ENCODE data around the gene ULK3. TPM values are rescaled to one million over a fixed set of nuclear protein-coding genes. Genes with fewer than 3 reads are reported as not detected.

ULK3 gene
- polyA plus RNA-seq, 1 experiment: 14.2 TPM

DNA sequence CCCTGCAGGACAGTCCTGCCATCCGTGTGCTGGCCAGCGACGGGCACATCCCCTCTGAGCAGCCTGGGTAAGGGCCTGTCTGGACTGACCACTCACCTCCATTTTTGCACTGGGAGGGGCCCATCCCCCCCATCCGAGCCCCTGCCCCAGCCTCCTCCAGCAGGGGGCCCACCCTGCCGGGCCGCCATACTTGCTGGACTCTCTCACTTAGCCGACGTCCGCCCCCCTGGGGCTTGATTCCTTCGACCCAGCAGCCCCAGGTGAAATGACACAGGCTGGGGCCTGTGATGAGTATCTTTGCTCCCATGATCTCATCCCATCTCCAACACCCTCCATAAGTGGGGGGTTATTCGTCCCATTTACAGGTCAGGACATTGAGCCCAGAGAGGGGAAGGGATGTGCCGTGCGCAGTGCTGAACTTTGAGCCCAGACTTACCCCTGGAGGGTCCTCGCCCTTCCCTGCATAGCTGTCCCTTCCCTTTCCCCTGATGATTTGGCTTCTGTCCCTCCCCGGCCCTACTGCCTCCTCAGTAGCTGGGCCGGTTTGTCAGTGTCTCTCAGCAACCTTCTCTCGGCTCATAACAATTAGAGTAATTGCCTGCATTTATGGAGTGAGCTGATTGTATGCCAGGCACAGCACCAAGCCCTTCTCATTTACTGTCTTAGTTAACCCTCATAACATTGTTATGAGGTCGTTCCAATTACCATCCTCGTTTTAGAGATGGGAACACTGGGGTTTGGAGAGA is 26.2 kb downstream of the ULK3 start:
- POLR2A ChIA-PET: no interaction called here
- no peak for DNase-seq (ENCODE audit: low read depth, low spot score)

DNA sequence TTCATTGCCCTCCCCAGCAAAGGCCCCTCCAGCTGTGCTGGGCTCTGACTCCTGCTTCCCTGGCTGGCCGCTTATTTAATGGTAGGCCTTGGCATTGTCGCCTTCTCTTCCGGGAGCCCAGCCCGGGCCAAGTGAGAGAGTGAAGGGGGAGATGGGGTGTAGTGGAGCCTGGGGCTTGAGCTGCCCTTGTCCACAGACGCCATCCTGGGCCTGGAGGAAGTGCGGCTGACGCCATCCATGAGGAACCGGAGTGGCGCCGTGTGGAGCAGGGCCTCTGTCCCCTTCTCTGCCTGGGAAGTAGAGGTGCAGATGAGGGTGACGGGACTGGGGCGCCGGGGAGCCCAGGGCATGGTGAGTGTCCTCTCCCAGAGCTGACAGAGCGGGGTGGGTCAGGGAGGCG is 27.0 kb downstream of the ULK3 start:
- H3K27ac ChIP-seq (ENCODE audit: low read depth, low read length): peak overlapping the region; percentile 11
- DNase-seq (ENCODE audit: low read depth, low spot score): no peak
- CTCF ChIA-PET: interaction anchor here (1.0 kb wide), 1 partner anchor 16 kb away, joined by 5 read pairs; no protein-coding TSS in a partner anchor
- TF ChIP-seq CTCF (IDR thresholded peaks at IDR 0.05; ENCODE audit: low read depth, low read length): no peak
- no peaks in the 10 kb centered on the region; the same call in 1 of the 2 replicates for H3K9me3 ChIP-seq (ENCODE audit: control insufficient read depth, insufficient read depth, low read length)
- POLR2A ChIA-PET: no interaction called here
- H3K4me3 ChIP-seq (ENCODE audit: low read depth, low read length): no peak overlapping the region
- H3K27me3 ChIP-seq (ENCODE audit: control insufficient read depth, insufficient read depth, low read length): no peaks in the 10 kb centered on the region

More for the DNA sequence above, 26.2 kb downstream of the ULK3 start:
- Histone ChIP-seq H3K27ac (ENCODE audit: low read depth, low read length) (no peak overlapping the region), H3K4me3 (ENCODE audit: low read depth, low read length) (no peak overlapping the region), H3K9me3 (ENCODE audit: control insufficient read depth, insufficient read depth, low read length) (no peaks in the 10 kb centered on the region; the same call in 1 of the 2 replicates), H3K27me3 (ENCODE audit: control insufficient read depth, insufficient read depth, low read length) (no peaks in the 10 kb centered on the region)
- no peak for TF ChIP-seq CTCF (IDR thresholded peaks at IDR 0.05; ENCODE audit: low read depth, low read length)
- CTCF ChIA-PET: no interaction called here

- ChIA-PET POLR2A (no interaction called here), CTCF (interaction anchor here (1.0 to 1.5 kb wide), 2 partner anchors 15 to 16 kb away, joined by 3 to 5 read pairs; no protein-coding TSS in a partner anchor)
- H3K27ac ChIP-seq (ENCODE audit: low read depth, low read length): peak overlapping the region; percentile 11
Measured at GRCh38 chr15:74815121-74815934, 27.6 kb downstream of the ULK3 start.

GRCh38 chr15:74812533-74812932 is 30.4 kb downstream of the ULK3 start, which contains the start of gene LMAN1L:
TSS of gene LMAN1L (plus strand) at chr15:74812835. CDS start at chr15:74812855, 20 bp downstream.
- Histone ChIP-seq H3K4me3 (ENCODE audit: low read depth, low read length) (no peak within 1 kb of the TSS), H3K27me3 (ENCODE audit: control insufficient read depth, insufficient read depth, low read length) (no peaks in the 10 kb centered on the region), H3K27ac (ENCODE audit: low read depth, low read length) (no peak within 1 kb of the TSS), H3K9me3 (ENCODE audit: control insufficient read depth, insufficient read depth, low read length) (no peaks in the 10 kb centered on the region)
- TF ChIP-seq CTCF (IDR thresholded peaks at IDR 0.05; ENCODE audit: low read depth, low read length): no peak
- no peak for DNase-seq (ENCODE audit: low read depth, low spot score)
- POLR2A ChIA-PET: no interaction called here
- CTCF ChIA-PET: no interaction called here

More at GRCh38 chr15:74815121-74815934, 27.6 kb downstream of the ULK3 start:
- H3K9me3 ChIP-seq (ENCODE audit: control insufficient read depth, insufficient read depth, low read length): no peaks in the 10 kb centered on the region; the same call in 1 of the 2 replicates
- no peak overlapping the region for H3K4me3 ChIP-seq (ENCODE audit: low read depth, low read length)
- no peaks in the 10 kb centered on the region for H3K27me3 ChIP-seq (ENCODE audit: control insufficient read depth, insufficient read depth, low read length)
- no peak for DNase-seq (ENCODE audit: low read depth, low spot score)
- TF ChIP-seq CTCF (IDR thresholded peaks at IDR 0.05; ENCODE audit: low read depth, low read length): no peak

All from AG04450 (cell line).